Neural cell (in vitro differentiated cells): ENCODE data around the gene WNT3.

Source experiments
- CTCF ChIP-seq: fragments of 450-650 bp; IDR thresholded peaks from 2 replicates; pipeline ENCODE4 v1.5.1; 2014; ENCODE audit warnings: antibody characterized with exemption, mild to moderate bottlenecking, moderate library complexity; ENCODE audit not compliant: poor library complexity, severe bottlenecking
- EP300 ChIP-seq: fragments of 450-650 bp; conservative IDR thresholded peaks from 2 replicates; pipeline ENCODE4 v1.6.1; 2014; ENCODE audit warnings: antibody characterized with exemption, mild to moderate bottlenecking, moderate library complexity; ENCODE audit not compliant: poor library complexity, severe bottlenecking
- EZH2 ChIP-seq: fragments of 200-600, 300-800 bp; shearing (Covaris generic), sonication (generic); IDR thresholded peaks from 2 replicates; pipeline ENCODE4 v1.6.1; 2014; ENCODE audit warnings: antibody characterized with exemption, low read length, borderline replicate concordance, mild to moderate bottlenecking; ENCODE audit not compliant: insufficient read depth, poor library complexity, severe bottlenecking
- REST ChIP-seq: IDR thresholded peaks from 2 replicates; pipeline ENCODE4 v1.6.1; 2012; ENCODE audit warnings: borderline replicate concordance
- TAF1 ChIP-seq: IDR thresholded peaks from 2 replicates; pipeline ENCODE4 v1.6.1; 2012; ENCODE audit warnings: low read depth

- no peak for TF ChIP-seq CTCF
- TF ChIP-seq EP300: no peak
- no peak for TF ChIP-seq TAF1
- no peak for TF ChIP-seq EZH2
- TF ChIP-seq REST: no peak
Measured at GRCh38 chr17:46818929-46819859, 702 bp upstream of the WNT3 start.
